Smooth muscle cell (in vitro differentiated cells): ENCODE results near the gene ITPKB. TPM values are rescaled to one million over a fixed set of nuclear protein-coding genes. Genes with fewer than 3 reads are reported as not detected.

Experiments used
- DNase-seq: peaks from one replicate; lab custom pipeline; 2025; ENCODE audit not compliant: unreplicated experiment; lab: John Stamatoyannopoulos, UW
- H2AFZ ChIP-seq: fragments of 200-600 bp; sonication (generic); 2 replicates; pipeline ENCODE4 v1.6.0; 2016; ENCODE audit warnings: antibody characterized with exemption, low read depth, mild to moderate bottlenecking
- H3F3A ChIP-seq: fragments of 200-600 bp; sonication (generic); 2 replicates; pipeline ENCODE4 v1.6.0; 2017; ENCODE audit warnings: antibody characterized with exemption, low read depth
- H3K27ac ChIP-seq: fragments of 200-600 bp; sonication (generic); 2 replicates; pipeline ENCODE4 v1.5.1; 2016; ENCODE audit warnings: low read depth, mild to moderate bottlenecking
- H3K27me3 ChIP-seq: fragments of 200-600 bp; sonication (generic); 2 replicates; pipeline ENCODE4 v1.6.1; 2016; ENCODE audit warnings: low read depth, mild to moderate bottlenecking
- H3K36me3 ChIP-seq: fragments of 200-600 bp; sonication (generic); 2 replicates; pipeline ENCODE4 v1.5.1; 2016; ENCODE audit warnings: low read depth
- H3K4me1 ChIP-seq: fragments of 200-600 bp; sonication (generic); 2 replicates; pipeline ENCODE4 v1.5.1; 2016; ENCODE audit warnings: low read depth
- H3K4me2 ChIP-seq: fragments of 200-600 bp; sonication (generic); 2 replicates; pipeline ENCODE4 v1.6.0; 2016; ENCODE audit warnings: mild to moderate bottlenecking
- H3K4me3 ChIP-seq: fragments of 200-600 bp; sonication (generic); 2 replicates; pipeline ENCODE4 v1.5.1; 2016; ENCODE audit warnings: mild to moderate bottlenecking
- H3K79me2 ChIP-seq: fragments of 200-600 bp; sonication (generic); 2 replicates; pipeline ENCODE4 v1.6.0; 2016; ENCODE audit warnings: low read depth, mild to moderate bottlenecking
- H3K9ac ChIP-seq: fragments of 200-600 bp; sonication (generic); 2 replicates; pipeline ENCODE4 v1.6.0; 2016; ENCODE audit warnings: low read depth
- H3K9me3 ChIP-seq: fragments of 200-600 bp; sonication (generic); replicated peaks from 2 replicates; pipeline ENCODE4 v1.5.1; 2016; ENCODE audit warnings: low read depth
- H4K20me1 ChIP-seq: fragments of 200-600 bp; sonication (generic); 2 replicates; pipeline ENCODE4 v1.6.0; 2016; ENCODE audit warnings: low read depth
- WGBS: methylation state at CpG from one replicate; pipeline ENCODE4 v1.1.7; 2016; ENCODE audit warnings: low lambda C conversion rate; 5-methylcytosine and 5-hydroxymethylcytosine counted together
- polyA plus RNA-seq: library from polyadenylated mRNA; unstranded; fragments of >200 nt; fragmentation: Nextera tagmentation; extraction: Ambion mirVana; gene quantifications from 2 replicates; pipeline ENCODE4 v1.2.1, GENCODE V29; 2016
- total RNA-seq: library from RNA; depleted of rRNA; stranded (reverse); fragments of >200 nt; gene quantifications from 2 replicates; pipeline ENCODE4 v1.2.3, GENCODE V29; 2014
- TF ChIP-seq, protein P1 (sequence below): fragments of 200-600 bp; sonication (generic); IDR thresholded peaks from 2 replicates; pipeline ENCODE4 v1.5.1; 2017; ENCODE audit warnings: borderline replicate concordance, mild to moderate bottlenecking, antibody characterized with exemption; ENCODE audit not compliant: insufficient read depth, poor library complexity, severe bottlenecking

The ITPKB gene
- total and polyA plus RNA-seq, 2 experiments from 2014 or later: 8.9 to 11.4 TPM

DNA sequence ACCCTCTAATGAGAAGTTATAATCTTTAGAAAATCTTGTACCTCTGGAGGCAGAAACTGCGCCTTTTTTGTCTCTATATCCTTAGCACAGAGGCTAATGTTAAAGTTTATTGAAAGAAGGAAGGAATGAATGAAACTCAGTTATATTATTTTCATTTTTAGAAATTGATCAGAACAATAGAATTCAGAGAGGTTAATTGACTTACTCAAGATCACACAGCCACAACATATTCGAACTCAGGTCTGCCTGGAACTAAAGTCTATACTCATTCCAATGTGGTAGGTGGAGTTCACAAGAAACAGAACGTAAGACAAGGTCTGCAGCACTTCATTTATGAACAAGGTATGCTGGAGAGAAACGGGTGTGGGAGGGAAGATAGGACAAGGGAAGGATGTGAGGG lies 23.0 kb upstream of the ITPKB start:
- H3K27me3 ChIP-seq: no peaks in the 10 kb centered on the region
- peaks cover 12% of the 10 kb centered on the region for H3F3A ChIP-seq
- peak overlapping the region; percentile 11 for H3K9ac ChIP-seq
- H2AFZ ChIP-seq: no peak overlapping the region
- WGBS: 92% methylated on average over 4 of the region's 4 CpGs
- no peaks in the 10 kb centered on the region for H3K36me3 ChIP-seq
- H3K27ac ChIP-seq: peak overlapping the region; percentile 90
- no peaks in the 10 kb centered on the region for H3K79me2 ChIP-seq
- DNase-seq: no peak
- H3K9me3 ChIP-seq: no peaks in the 10 kb centered on the region
- no peaks in the 10 kb centered on the region for H3K4me1 ChIP-seq
- TF ChIP-seq, protein P1, sequence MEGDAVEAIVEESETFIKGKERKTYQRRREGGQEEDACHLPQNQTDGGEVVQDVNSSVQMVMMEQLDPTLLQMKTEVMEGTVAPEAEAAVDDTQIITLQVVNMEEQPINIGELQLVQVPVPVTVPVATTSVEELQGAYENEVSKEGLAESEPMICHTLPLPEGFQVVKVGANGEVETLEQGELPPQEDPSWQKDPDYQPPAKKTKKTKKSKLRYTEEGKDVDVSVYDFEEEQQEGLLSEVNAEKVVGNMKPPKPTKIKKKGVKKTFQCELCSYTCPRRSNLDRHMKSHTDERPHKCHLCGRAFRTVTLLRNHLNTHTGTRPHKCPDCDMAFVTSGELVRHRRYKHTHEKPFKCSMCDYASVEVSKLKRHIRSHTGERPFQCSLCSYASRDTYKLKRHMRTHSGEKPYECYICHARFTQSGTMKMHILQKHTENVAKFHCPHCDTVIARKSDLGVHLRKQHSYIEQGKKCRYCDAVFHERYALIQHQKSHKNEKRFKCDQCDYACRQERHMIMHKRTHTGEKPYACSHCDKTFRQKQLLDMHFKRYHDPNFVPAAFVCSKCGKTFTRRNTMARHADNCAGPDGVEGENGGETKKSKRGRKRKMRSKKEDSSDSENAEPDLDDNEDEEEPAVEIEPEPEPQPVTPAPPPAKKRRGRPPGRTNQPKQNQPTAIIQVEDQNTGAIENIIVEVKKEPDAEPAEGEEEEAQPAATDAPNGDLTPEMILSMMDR: no peak
- H3K4me3 ChIP-seq: no peak overlapping the region
- no peaks in the 10 kb centered on the region for H4K20me1 ChIP-seq
- no peak overlapping the region for H3K4me2 ChIP-seq

DNA sequence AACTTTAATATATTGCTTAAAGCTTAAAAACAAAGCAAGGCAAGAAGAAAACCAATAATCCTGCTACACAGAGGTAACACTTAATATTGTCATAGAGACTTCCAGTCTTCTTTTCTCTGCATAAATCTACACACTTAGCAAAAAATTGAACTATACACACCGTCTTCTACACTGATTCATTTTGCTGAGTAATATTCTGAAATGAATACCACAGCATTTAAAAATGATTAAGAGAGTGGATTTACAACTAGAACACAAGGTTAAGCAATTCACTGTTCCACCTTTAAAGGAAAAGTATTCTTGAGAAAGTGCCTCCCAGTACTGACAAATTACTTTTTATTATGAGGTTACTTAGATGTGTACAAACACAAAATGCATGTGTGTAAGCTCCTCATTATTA lies 22.2 kb upstream of the ITPKB start:
- Histone ChIP-seq H2AFZ (peak overlapping the region; percentile 57), H3F3A (peaks cover 12% of the 10 kb centered on the region), H3K4me1 (no peaks in the 10 kb centered on the region), H3K27me3 (no peaks in the 10 kb centered on the region), H3K4me2 (peak overlapping the region; percentile 6), H3K4me3 (no peak overlapping the region), H4K20me1 (no peaks in the 10 kb centered on the region), H3K9ac (peak overlapping the region; percentile 11), H3K79me2 (no peaks in the 10 kb centered on the region), H3K36me3 (no peaks in the 10 kb centered on the region), H3K9me3 (no peaks in the 10 kb centered on the region), H3K27ac (peak overlapping the region; percentile 90)
- TF ChIP-seq, protein P1: no peak
- 37% methylated on average over 1 of the region's 1 CpG for WGBS
- DNase-seq: no peak

DNA sequence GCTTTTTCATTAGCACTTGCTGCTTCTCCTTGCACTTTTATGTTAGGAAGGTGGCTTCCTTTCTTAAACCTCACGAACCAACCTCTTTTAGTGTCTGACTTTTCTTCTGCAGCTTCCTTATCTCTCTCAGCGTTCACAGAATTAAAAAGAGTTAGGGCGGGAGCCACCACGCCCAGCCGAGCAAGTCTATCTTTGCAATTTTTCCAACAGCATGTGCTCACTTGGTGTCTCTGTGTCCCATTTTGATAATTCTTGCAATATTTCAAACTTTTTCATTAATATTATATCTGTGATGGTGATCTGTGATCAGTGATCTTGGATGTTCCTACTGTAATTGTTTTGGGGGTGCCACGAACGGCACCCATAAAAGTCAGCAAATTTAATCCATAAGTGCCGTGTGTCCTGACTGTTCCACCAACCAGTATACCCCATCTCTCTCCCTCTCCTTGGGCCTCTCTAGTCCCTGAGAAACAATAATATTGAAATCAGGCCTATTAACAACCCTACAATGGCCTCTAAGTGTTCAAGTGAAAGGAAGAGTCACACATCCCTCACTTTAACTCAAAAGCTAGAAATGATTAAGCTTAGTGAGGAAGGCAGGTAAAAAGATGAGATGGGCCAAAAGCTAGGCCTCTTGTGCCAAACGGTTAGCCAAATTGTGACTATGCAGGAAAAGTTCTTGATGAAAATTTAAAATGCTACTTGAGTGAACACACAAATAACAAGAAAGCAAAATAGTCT lies 15.9 kb upstream of the ITPKB start:
- no peaks in the 10 kb centered on the region for H3K4me1 ChIP-seq
- no peaks in the 10 kb centered on the region for H3K36me3 ChIP-seq
- no peaks in the 10 kb centered on the region for H3K79me2 ChIP-seq
- no peaks in the 10 kb centered on the region for H3K27me3 ChIP-seq
- no peaks in the 10 kb centered on the region for H3K9me3 ChIP-seq
- H2AFZ ChIP-seq: peak overlapping the region; percentile 30
- no peak overlapping the region for H3K27ac ChIP-seq
- 89% methylated on average over 9 of the region's 9 CpGs for WGBS
- no peaks in the 10 kb centered on the region for H4K20me1 ChIP-seq
- no peaks in the 10 kb centered on the region for H3F3A ChIP-seq
- TF ChIP-seq, protein P1: no peak
- H3K4me3 ChIP-seq: no peak overlapping the region
- no peak for DNase-seq
- H3K9ac ChIP-seq: no peak overlapping the region
- H3K4me2 ChIP-seq: no peak overlapping the region

DNA sequence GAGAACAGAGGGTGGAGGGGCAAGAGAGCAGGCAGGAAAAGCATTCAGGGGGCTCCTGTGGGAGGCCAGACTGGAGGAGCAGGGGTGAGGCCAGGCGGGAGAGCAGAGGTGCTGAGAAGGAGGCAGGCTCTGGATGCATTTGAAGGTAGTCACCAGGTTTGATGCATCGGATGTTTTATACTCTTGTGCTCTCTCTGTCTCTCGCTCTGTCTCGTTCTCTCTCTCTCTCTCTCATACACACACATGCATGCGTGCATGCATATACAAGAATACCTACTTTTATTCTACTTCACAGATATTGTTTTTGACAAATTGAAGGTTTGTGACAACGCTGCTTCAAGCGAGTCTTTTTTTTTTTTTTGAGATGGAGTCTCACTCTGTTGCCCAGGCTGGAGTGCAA lies 15.0 kb upstream of the ITPKB start:
- Histone ChIP-seq H3F3A (no peaks in the 10 kb centered on the region), H3K4me1 (no peaks in the 10 kb centered on the region), H3K27ac (no peak overlapping the region), H3K27me3 (no peaks in the 10 kb centered on the region), H3K36me3 (no peaks in the 10 kb centered on the region), H3K4me3 (no peak overlapping the region), H2AFZ (no peak overlapping the region), H3K4me2 (no peak overlapping the region), H4K20me1 (no peaks in the 10 kb centered on the region), H3K79me2 (no peaks in the 10 kb centered on the region), H3K9me3 (no peaks in the 10 kb centered on the region), H3K9ac (no peak overlapping the region)
- DNase-seq: no peak
- TF ChIP-seq, protein P1: no peak
- WGBS: 92% methylated on average over 7 of the region's 7 CpGs
